ENCODE results near the gene TTLL3. TPM values are rescaled to one million over a fixed set of nuclear protein-coding genes. Genes with fewer than 3 reads are reported as not detected.

Gene TTLL3
- total and polyA plus RNA-seq, 7 experiments from 2014 or later = 2.5 to 106 (median 66.0) TPM

DNA sequence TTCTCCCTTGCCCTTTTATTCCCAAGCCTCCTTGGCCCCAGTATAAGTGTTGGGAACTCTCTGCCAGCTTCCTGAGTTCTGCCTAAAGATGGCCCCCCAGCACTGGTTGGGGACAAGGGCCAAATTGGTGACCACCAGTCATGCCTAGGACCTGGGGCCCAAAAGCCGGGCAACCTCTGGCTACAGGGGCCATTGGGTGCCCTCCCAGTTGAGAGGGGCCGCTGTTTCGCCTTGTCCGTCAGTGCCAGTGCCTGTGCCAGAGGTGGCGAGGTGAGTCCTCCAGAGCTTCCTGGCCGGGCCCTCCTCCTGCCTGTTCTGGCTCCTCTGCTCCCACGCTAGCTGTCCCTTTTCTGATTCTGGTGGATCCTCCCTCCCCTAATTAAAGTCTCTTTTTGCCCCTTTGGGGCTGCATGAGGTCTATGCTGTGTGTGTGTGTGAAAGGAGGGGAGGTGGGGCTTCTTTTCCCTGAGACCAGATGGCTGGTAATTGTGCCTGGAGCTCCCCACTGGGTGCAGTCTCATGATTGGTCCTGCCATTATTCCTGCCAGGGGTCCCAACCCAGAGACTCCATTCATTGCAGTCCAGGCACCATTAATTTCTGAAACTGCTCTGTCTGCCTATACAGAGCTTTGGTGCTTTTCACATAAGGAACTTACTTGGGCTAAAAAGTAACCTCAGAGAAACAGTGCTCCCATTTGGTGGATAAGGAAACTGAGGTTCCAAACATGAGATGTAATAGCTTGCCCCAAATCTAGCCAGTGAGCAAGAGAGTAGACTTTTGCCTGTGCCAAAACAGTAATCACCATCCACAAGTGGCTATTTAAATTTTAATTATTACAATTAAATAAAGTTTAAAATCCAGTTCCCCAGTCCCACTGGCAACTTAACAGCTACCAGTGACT is 3.1 kb upstream of the TTLL3 start:
- no peak for DNase-seq
- Histone ChIP-seq H3K27ac (ENCODE audit: low read depth, low read length) (no peak overlapping the region), H3K27me3 (ENCODE audit: control insufficient read depth in 2 of 2, insufficient read depth in 2 of 2, low read length in 2 of 2) (no peaks in the 10 kb centered on the region), H3K9me3 (ENCODE audit: control insufficient read depth in 2 of 3, low read length in 3 of 3) (no peaks in the 10 kb centered on the region), H3K4me1 (ENCODE audit: control insufficient read depth in 2 of 2, insufficient read depth in 2 of 2, low read length in 2 of 2) (peaks cover 21 to 28% of the 10 kb centered on the region in 2 donors), H3K36me3 (ENCODE audit: control insufficient read depth in 2 of 3, insufficient read depth in 3 of 3, low read length in 3 of 3) (peaks cover 24 to 51% (median 33%) of the 10 kb centered on the region in 3 experiments), H3K4me3 (ENCODE audit: low read length) (no peak overlapping the region)
- no peak for ATAC-seq
- ChIA-PET CTCF (no interaction called here), POLR2A (interaction anchor here (0.6 to 5.9 kb wide), 11 partner anchors 7 to 158 kb away, joined by 3 to 61 read pairs (median 3); partner anchors contain the start of genes ARPC4, BRPF1, MTMR14 and TADA3)
- Mint-ChIP-seq H3K27me3 (no peaks in the 10 kb centered on the region), H3K4me3 (no peak overlapping the region), H3K36me3 (peaks cover 7 to 35% (median 15%) of the 10 kb centered on the region in 5 donors), H3K9me3 (no peaks in the 10 kb centered on the region), H3K4me1 (peaks cover 37 to 50% (median 48%) of the 10 kb centered on the region in 7 donors), H3K27ac (peak overlapping the region in 6 of 9 donors; percentile 49 to 98 (median 80))
- intact Hi-C loops (cut with micrococcal nuclease) = loop anchor here (5.0 kb wide), 2 partner anchors 35 to 85 kb away; partner anchors contain the start of genes JAGN1 (in 1 of the 2) and RPUSD3 (in 1 of the 2)

DNA sequence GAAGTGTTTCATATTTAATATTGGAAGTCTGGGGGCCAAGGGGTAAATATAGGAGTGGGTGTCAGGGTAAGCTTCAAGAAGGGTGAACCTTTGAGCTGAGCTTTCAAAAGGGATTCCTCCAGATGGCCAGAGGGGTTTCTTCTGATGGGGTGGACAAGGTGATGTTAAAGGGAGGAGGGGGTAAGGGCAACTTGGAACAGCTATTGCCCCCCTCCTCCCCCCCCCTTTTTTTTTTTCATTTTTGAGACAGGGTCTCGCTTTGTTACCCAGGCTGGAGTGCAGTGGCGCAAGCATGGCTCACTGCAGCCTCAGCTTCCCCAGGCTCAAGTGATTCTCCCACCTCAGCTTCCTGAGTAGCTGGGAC is 2.1 kb upstream of the TTLL3 start:
- no peaks in the 10 kb centered on the region for H3K27me3 ChIP-seq (ENCODE audit: control insufficient read depth in 2 of 2, insufficient read depth in 2 of 2, low read length in 2 of 2)
- peaks cover 21 to 28% of the 10 kb centered on the region in 2 donors for H3K4me1 ChIP-seq (ENCODE audit: control insufficient read depth in 2 of 2, insufficient read depth in 2 of 2, low read length in 2 of 2)
- peak overlapping the region in 2 of 10 donors; percentile 21 to 45 for H3K4me3 Mint-ChIP-seq
- CTCF ChIA-PET = interaction anchor here (0.6 to 1.0 kb wide), 4 partner anchors 15 to 487 kb away, joined by 3 to 7 read pairs (median 5); partner anchors contain the start of genes ARPC4 and TADA3
- H3K4me1 Mint-ChIP-seq = peaks cover 37 to 50% (median 47%) of the 10 kb centered on the region in 7 donors
- H3K27me3 Mint-ChIP-seq = no peaks in the 10 kb centered on the region
- DNase-seq (no peak), ATAC-seq (no peak)
- no peaks in the 10 kb centered on the region for H3K9me3 ChIP-seq (ENCODE audit: control insufficient read depth in 2 of 3, low read length in 3 of 3)
- H3K27ac ChIP-seq (ENCODE audit: low read depth, low read length) = peak overlapping the region; percentile 90
- H3K27ac Mint-ChIP-seq = peak overlapping the region in 8 of 9 donors; percentile 71 to 98 (median 94)
- H3K36me3 ChIP-seq (ENCODE audit: control insufficient read depth in 2 of 3, insufficient read depth in 3 of 3, low read length in 3 of 3) = peaks cover 22 to 43% (median 29%) of the 10 kb centered on the region in 3 experiments
- H3K36me3 Mint-ChIP-seq = peaks cover 7 to 35% (median 14%) of the 10 kb centered on the region in 5 donors
- H3K9me3 Mint-ChIP-seq = no peaks in the 10 kb centered on the region
- POLR2A ChIA-PET = interaction anchor here (0.5 to 5.9 kb wide), 18 partner anchors 8 to 1799 kb away, joined by 3 to 61 read pairs (median 3); partner anchors contain the start of genes ARPC4, BRPF1, CRELD1 and OGG1
- intact Hi-C loops (cut with micrococcal nuclease) = loop anchor here (1.0 to 5.0 kb wide), 6 partner anchors 34 to 125 kb away; partner anchors contain the start of genes RPUSD3 (in 2 of the 2), BRPF1 (in 1 of the 2), CRELD1 (in 1 of the 2) and JAGN1 (in 1 of the 2)
- no peak overlapping the region for H3K4me3 ChIP-seq (ENCODE audit: low read length)

DNA sequence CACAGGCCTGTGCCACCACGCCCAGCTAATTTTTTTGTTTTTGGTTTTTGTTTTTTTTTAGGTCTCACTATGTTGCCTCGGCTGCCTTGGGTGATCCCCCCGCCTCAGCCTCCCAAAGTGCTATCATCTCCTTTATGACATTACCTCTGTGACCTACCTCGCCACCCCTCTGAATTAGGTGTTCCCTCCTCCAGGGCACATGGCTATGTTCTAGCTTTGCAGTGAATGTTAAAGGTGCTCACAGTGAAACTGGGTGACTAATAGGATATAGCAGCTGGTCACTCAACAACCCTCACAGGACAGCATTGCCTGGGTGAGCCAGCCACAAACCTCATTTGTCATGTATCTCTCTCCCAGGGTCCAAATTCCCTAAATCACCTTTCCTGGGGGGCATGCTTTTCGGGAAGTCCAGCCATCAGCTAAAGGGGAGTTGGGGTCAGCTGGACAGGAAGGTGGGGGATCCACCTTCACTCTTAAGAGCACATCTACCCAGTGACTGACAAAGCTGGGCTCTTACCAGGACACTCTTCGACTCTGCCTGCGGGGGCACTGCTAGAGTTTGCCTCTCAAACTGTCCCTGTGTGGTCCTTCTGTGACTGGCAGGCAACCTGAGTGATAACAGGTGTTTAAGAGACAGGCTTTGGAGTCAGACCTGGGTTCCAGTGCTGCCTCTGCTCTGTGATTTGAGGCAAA is 1.6 kb upstream of the TTLL3 start:
- peak overlapping the region; percentile 92 to 98 (median 96) for H3K27ac Mint-ChIP-seq

DNA sequence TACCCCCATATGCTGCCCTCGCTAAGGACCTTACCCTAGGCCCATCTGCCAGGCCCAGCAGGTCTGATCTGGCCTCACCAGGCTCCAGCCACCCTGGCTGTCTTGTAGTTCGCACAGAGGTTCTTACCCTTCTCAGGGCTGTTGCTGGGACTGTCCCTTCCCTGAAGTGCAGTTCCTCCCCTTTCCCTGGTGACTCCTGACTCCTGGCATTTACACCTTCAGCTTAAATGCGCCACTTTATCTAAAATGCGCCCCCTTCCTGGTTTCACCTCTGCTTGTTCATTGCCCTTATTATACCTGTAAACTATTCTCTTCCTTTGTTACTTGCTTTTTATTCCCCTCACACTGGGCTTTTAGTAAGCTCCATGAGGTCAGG is 835 bp upstream of the TTLL3 start:
- ChIA-PET CTCF (interaction anchor here (1.1 kb wide), 1 partner anchor 16 kb away, joined by 3 read pairs; the partner anchor contains the start of gene ARPC4), POLR2A (interaction anchor here (0.5 to 5.9 kb wide), 17 partner anchors 8 to 511 kb away, joined by 3 to 61 read pairs (median 4); partner anchors contain the start of genes ARPC4, BRPF1, CRELD1 and JAGN1)
- Mint-ChIP-seq H3K4me3 (peak overlapping the region; percentile 89 to 96 (median 92)), H3K27me3 (no peaks in the 10 kb centered on the region), H3K9me3 (no peaks in the 10 kb centered on the region), H3K36me3 (peaks cover 0 to 27% (median 3%) of the 10 kb centered on the region in 5 donors), H3K27ac (peak overlapping the region; percentile 92 to 98 (median 96)), H3K4me1 (peaks cover 31 to 42% (median 39%) of the 10 kb centered on the region in 7 donors)
- ATAC-seq (no peak), DNase-seq (peak in 3 of 9 donors; percentile 10 to 19 (median 13))
- peaks cover 10 to 31% (median 19%) of the 10 kb centered on the region in 3 experiments for H3K36me3 ChIP-seq (ENCODE audit: control insufficient read depth in 2 of 3, insufficient read depth in 3 of 3, low read length in 3 of 3)
- H3K27me3 ChIP-seq (ENCODE audit: control insufficient read depth in 2 of 2, insufficient read depth in 2 of 2, low read length in 2 of 2) = no peaks in the 10 kb centered on the region
- peak overlapping the region; percentile 90 for H3K27ac ChIP-seq (ENCODE audit: low read depth, low read length)
- intact Hi-C loops (cut with micrococcal nuclease) = loop anchor here (1.0 to 5.0 kb wide), 6 partner anchors 16 to 124 kb away; partner anchors contain the start of genes RPUSD3 (in 2 of the 2), ARPC4 (in 1 of the 2), CRELD1 (in 1 of the 2) and JAGN1 (in 1 of the 2)
- H3K4me3 ChIP-seq (ENCODE audit: low read length) = peak overlapping the region; percentile 76
- peaks cover 21 to 28% of the 10 kb centered on the region in 2 donors for H3K4me1 ChIP-seq (ENCODE audit: control insufficient read depth in 2 of 2, insufficient read depth in 2 of 2, low read length in 2 of 2)
- no peaks in the 10 kb centered on the region for H3K9me3 ChIP-seq (ENCODE audit: control insufficient read depth in 2 of 3, low read length in 3 of 3)

More for the DNA sequence above, 1.6 kb upstream of the TTLL3 start:
- Mint-ChIP-seq H3K9me3 (no peaks in the 10 kb centered on the region), H3K27me3 (no peaks in the 10 kb centered on the region), H3K4me1 (peaks cover 31 to 45% (median 42%) of the 10 kb centered on the region in 7 donors), H3K36me3 (peaks cover 2 to 33% (median 8%) of the 10 kb centered on the region in 5 donors), H3K4me3 (peak overlapping the region in 9 of 10 donors; percentile 25 to 96 (median 91))
- Histone ChIP-seq H3K36me3 (ENCODE audit: control insufficient read depth in 2 of 3, insufficient read depth in 3 of 3, low read length in 3 of 3) (peaks cover 17 to 38% (median 27%) of the 10 kb centered on the region in 3 experiments), H3K4me1 (ENCODE audit: control insufficient read depth in 2 of 2, insufficient read depth in 2 of 2, low read length in 2 of 2) (peaks cover 21 to 28% of the 10 kb centered on the region in 2 donors), H3K27me3 (ENCODE audit: control insufficient read depth in 2 of 2, insufficient read depth in 2 of 2, low read length in 2 of 2) (no peaks in the 10 kb centered on the region), H3K4me3 (ENCODE audit: low read length) (no peak overlapping the region), H3K27ac (ENCODE audit: low read depth, low read length) (peak overlapping the region; percentile 90), H3K9me3 (ENCODE audit: control insufficient read depth in 2 of 3, low read length in 3 of 3) (no peaks in the 10 kb centered on the region)
- DNase-seq (peak in 7 of 9 donors; percentile 26 to 55 (median 40)), ATAC-seq (peak; percentile 75)
- ChIA-PET POLR2A (interaction anchor here (0.5 to 5.9 kb wide), 21 partner anchors 12 to 1798 kb away, joined by 3 to 61 read pairs (median 3); partner anchors contain the start of genes ARPC4, BRPF1, CRELD1 and JAGN1), CTCF (interaction anchor here (0.6 to 1.0 kb wide), 4 partner anchors 16 to 487 kb away, joined by 3 to 7 read pairs (median 5); partner anchors contain the start of genes ARPC4 and TADA3)
- intact Hi-C loops (cut with micrococcal nuclease) = loop anchor here (1.0 to 5.0 kb wide), 8 partner anchors 15 to 124 kb away; partner anchors contain the start of genes RPUSD3 (in 2 of the 2), ARPC4 (in 1 of the 2), BRPF1 (in 1 of the 2) and CRELD1 (in 1 of the 2)

DNA sequence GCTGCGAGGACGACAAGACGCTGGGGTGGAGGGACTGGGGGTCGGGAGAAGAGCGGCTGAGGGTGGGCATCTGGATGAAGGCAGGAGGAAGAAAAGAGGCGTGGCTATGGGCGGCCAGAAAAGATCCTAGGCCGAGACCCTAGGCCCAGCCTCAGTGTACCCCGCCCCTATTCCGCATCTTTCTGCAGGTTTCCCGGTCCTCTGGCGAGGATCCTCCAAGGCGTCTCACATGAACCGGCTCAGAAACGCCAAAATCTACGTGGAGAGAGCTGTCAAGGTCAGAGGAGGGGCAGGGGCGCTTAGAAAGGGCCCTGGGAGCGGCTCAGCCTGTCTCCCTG is 340 bp downstream of the TTLL3 start:
- DNase-seq = peak in 1 of 9 donors; percentile 8
- no peak for ATAC-seq
- H3K27ac Mint-ChIP-seq = peak overlapping the region; percentile 17 to 93 (median 76)
- intact Hi-C loops (cut with micrococcal nuclease) = loop anchor here in 1 of 2 donors (1.0 kb wide), 1 partner anchor 136 kb away; no protein-coding TSS in a partner anchor
- Histone ChIP-seq H3K27me3 (ENCODE audit: control insufficient read depth in 2 of 2, insufficient read depth in 2 of 2, low read length in 2 of 2) (no peaks in the 10 kb centered on the region), H3K36me3 (ENCODE audit: control insufficient read depth in 2 of 3, insufficient read depth in 3 of 3, low read length in 3 of 3) (peaks cover 0 to 19% (median 8%) of the 10 kb centered on the region in 3 experiments), H3K9me3 (ENCODE audit: control insufficient read depth in 2 of 3, low read length in 3 of 3) (no peaks in the 10 kb centered on the region), H3K4me3 (ENCODE audit: low read length) (peak overlapping the region; percentile 76), H3K27ac (ENCODE audit: low read depth, low read length) (peak overlapping the region; percentile 90), H3K4me1 (ENCODE audit: control insufficient read depth in 2 of 2, insufficient read depth in 2 of 2, low read length in 2 of 2) (peaks cover 21 to 28% of the 10 kb centered on the region in 2 donors)
- CTCF ChIA-PET = no interaction called here
- no peaks in the 10 kb centered on the region for H3K9me3 Mint-ChIP-seq
- peak overlapping the region; percentile 70 to 94 (median 84) for H3K4me3 Mint-ChIP-seq
- peaks cover 0 to 20% (median 0%) of the 10 kb centered on the region in 5 donors for H3K36me3 Mint-ChIP-seq
- peaks cover 31 to 41% (median 38%) of the 10 kb centered on the region in 7 donors for H3K4me1 Mint-ChIP-seq
- POLR2A ChIA-PET = interaction anchor here (0.6 to 5.9 kb wide), 6 partner anchors 14 to 432 kb away, joined by 3 to 61 read pairs (median 10); partner anchors contain the start of genes ARPC4, BRPF1, OGG1 and TADA3
- no peaks in the 10 kb centered on the region for H3K27me3 Mint-ChIP-seq

Measured in naive thymus-derived CD4-positive, alpha-beta T cell (primary cell).